ENCODE measurements around the gene MPRIP.

DNA sequence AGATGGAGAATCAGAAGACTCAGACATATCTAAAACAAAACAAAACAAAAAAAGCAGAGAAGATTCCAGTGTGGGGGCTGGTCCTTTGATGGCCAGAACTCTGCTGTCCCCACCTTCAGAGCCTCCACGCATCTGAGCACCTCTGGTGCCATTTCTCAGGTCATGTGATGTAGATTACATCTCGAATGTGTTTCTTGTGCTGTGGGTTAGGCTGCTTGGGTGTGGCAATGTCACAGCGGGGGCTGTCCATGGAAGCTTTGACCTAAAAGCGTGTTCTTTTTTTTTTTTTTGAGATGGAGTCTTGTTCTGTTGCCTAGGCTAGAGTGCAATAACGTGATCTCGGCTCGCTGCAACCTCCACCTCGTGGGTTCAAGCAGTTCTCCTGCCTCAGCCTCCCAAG lies 112.7 kb downstream of the MPRIP start:
- TF ChIP-seq, protein P1, sequence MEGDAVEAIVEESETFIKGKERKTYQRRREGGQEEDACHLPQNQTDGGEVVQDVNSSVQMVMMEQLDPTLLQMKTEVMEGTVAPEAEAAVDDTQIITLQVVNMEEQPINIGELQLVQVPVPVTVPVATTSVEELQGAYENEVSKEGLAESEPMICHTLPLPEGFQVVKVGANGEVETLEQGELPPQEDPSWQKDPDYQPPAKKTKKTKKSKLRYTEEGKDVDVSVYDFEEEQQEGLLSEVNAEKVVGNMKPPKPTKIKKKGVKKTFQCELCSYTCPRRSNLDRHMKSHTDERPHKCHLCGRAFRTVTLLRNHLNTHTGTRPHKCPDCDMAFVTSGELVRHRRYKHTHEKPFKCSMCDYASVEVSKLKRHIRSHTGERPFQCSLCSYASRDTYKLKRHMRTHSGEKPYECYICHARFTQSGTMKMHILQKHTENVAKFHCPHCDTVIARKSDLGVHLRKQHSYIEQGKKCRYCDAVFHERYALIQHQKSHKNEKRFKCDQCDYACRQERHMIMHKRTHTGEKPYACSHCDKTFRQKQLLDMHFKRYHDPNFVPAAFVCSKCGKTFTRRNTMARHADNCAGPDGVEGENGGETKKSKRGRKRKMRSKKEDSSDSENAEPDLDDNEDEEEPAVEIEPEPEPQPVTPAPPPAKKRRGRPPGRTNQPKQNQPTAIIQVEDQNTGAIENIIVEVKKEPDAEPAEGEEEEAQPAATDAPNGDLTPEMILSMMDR (IDR thresholded peaks at IDR 0.05; ENCODE audit: poor library complexity): no peak
- TF ChIP-seq EZH2 (IDR thresholded peaks at IDR 0.05; ENCODE audit: borderline replicate concordance): no peak
